Keratinocyte (primary cell): ENCODE results near the gene ERBB4. TPM values are rescaled to one million over a fixed set of nuclear protein-coding genes. Genes with fewer than 3 reads are reported as not detected.

ENCODE experiments used
- DNase-seq: peaks from one replicate; pipeline ENCODE4 v3.0.0-alpha.2; 2011; ENCODE audit warnings: low read depth, missing footprints, low spot score
- FAIRE-seq: peaks from 2 replicates; lab custom pipeline; 2011; peaks lifted over from hg19 to GRCh38; lab: Jason Lieb, UNC
- H2AFZ ChIP-seq: 2 replicates; pipeline ENCODE4 v1.6.0; 2012; ENCODE audit warnings: low read length, control low read depth, inconsistent platforms; ENCODE audit not compliant: control insufficient read depth
- H3K27ac ChIP-seq: 2 replicates; pipeline ENCODE4 v1.5.1; 2011; ENCODE audit warnings: low read length; ENCODE audit not compliant: control insufficient read depth, insufficient read depth
- H3K27me3 ChIP-seq: 3 replicates; pipeline ENCODE4 v1.6.0; 2011; ENCODE audit warnings: low read length; ENCODE audit not compliant: control insufficient read depth, insufficient read depth; ENCODE audit errors: extremely low read depth
- H3K36me3 ChIP-seq, 2 experiments: 2 replicates in 1 of 2; 3 replicates in 1 of 2; pipeline ENCODE4 v1.5.1; 2011; ENCODE audit warnings: low read length in 2 of 2, mild to moderate bottlenecking in 1 of 2; ENCODE audit not compliant: control insufficient read depth in 2 of 2, insufficient read depth in 2 of 2; ENCODE audit errors: extremely low read depth in 1 of 2
- H3K4me1 ChIP-seq: 3 replicates; pipeline ENCODE4 v1.5.1; 2011; ENCODE audit warnings: low read length; ENCODE audit not compliant: control insufficient read depth, insufficient read depth; ENCODE audit errors: extremely low read depth
- H3K4me2 ChIP-seq: 3 replicates; pipeline ENCODE4 v1.6.0; 2011; ENCODE audit warnings: low read depth, low read length; ENCODE audit not compliant: control insufficient read depth, insufficient read depth; ENCODE audit errors: extremely low read depth
- H3K4me3 ChIP-seq, 3 experiments: fragments of 200-600 bp in 1 of 3; sonication (generic) in 1 of 3; 2 replicates in 2 of 3; 3 replicates in 1 of 3; pipeline ENCODE4 v1.5.1; 2011 to 2016; ENCODE audit warnings: low read length in 3 of 3, mild to moderate bottlenecking in 3 of 3, control low read depth in 2 of 3, inconsistent platforms in 1 of 3, low read depth in 1 of 3, mixed read lengths in 1 of 3, mixed run types in 1 of 3, moderate library complexity in 1 of 3; ENCODE audit not compliant: control insufficient read depth in 2 of 3, insufficient read depth in 2 of 3; ENCODE audit errors: extremely low read depth in 1 of 3
- H3K79me2 ChIP-seq: 2 replicates; pipeline ENCODE4 v1.6.0; 2012; ENCODE audit warnings: low read length; ENCODE audit not compliant: control insufficient read depth, insufficient read depth
- H3K9ac ChIP-seq: 3 replicates; pipeline ENCODE4 v1.6.0; 2011; ENCODE audit warnings: low read length; ENCODE audit not compliant: control insufficient read depth, insufficient read depth; ENCODE audit errors: extremely low read depth
- H3K9me1 ChIP-seq: 3 replicates; pipeline ENCODE4 v1.6.0; 2011; ENCODE audit warnings: low read length; ENCODE audit not compliant: control insufficient read depth, insufficient read depth; ENCODE audit errors: extremely low read depth
- H3K9me3 ChIP-seq: 2 replicates; pipeline ENCODE4 v1.5.1; 2012; ENCODE audit warnings: low read depth, low read length; ENCODE audit not compliant: control insufficient read depth
- H4K20me1 ChIP-seq: 3 replicates; pipeline ENCODE4 v1.6.0; 2011; ENCODE audit warnings: low read length; ENCODE audit not compliant: control insufficient read depth, insufficient read depth; ENCODE audit errors: extremely low read depth
- CTCF ChIP-seq, 3 experiments: IDR thresholded peaks in 1 of 3; conservative IDR thresholded peaks in 1 of 3; optimal IDR thresholded peaks in 1 of 3; 2 replicates in 2 of 3; 3 replicates in 1 of 3; pipeline versions ENCODE3 to v1.5.1; 2011; ENCODE audit warnings: low read length in 3 of 3, mild to moderate bottlenecking in 3 of 3, moderate library complexity in 2 of 3, control low read depth in 1 of 3, inconsistent platforms in 1 of 3; ENCODE audit not compliant: insufficient read depth in 2 of 3; ENCODE audit errors: extremely low read depth in 1 of 3
- EZH2 ChIP-seq: IDR thresholded peaks from one replicate; pipeline ENCODE4 v1.6.1; 2012; ENCODE audit warnings: inconsistent platforms, mild to moderate bottlenecking, low read length, moderate library complexity
- dilution Hi-C: fragments of 300-500 bp; cut with MboI; formaldehyde crosslinking; loops from one replicate; pipeline ENCODE4 v1.7.0; 2020; ENCODE audit warnings: low sequenced_read_pairs; ENCODE audit not compliant: extremely low pct_ligation_motif_present
- polyA plus RNA-seq, 5 experiments: library from polyadenylated mRNA; depleted of rRNA in 3 of 5; stranded (reverse) in 3 of 5; stranded (forward) in 1 of 5; unstranded in 1 of 5; fragments of >200 nt; gene quantifications; 1 replicate in 1 of 5; 2 replicates in 3 of 5; 3 replicates in 1 of 5; pipeline versions ENCODE4 v1.2.1 to v1.2.3, GENCODE V29; 2011 to 2012; ENCODE audit warnings: missing spikeins in 2 of 5, low read depth in 1 of 5, low replicate concordance in 1 of 5

The ERBB4 gene
- polyA plus RNA-seq, 1 donor (not counting 4 experiments of a cell fraction or from before 2014, with no cell fraction given) = 0.01 TPM

GRCh38 chr2:212265777-212266176 lies 272.8 kb downstream of the ERBB4 start:
- H3K36me3 ChIP-seq = no peaks in the 10 kb centered on the region
- no peaks in the 10 kb centered on the region for H3K79me2 ChIP-seq
- H3K27ac ChIP-seq = no peak overlapping the region
- no peak overlapping the region for H3K4me3 ChIP-seq
- FAIRE-seq (no peak), DNase-seq (no peak)
- H3K4me1 ChIP-seq = no peaks in the 10 kb centered on the region
- H3K4me2 ChIP-seq = no peak overlapping the region
- no peak overlapping the region for H3K9ac ChIP-seq
- no peaks in the 10 kb centered on the region for H3K9me3 ChIP-seq
- dilution Hi-C loops = no loop called here
- no peaks in the 10 kb centered on the region for H3K9me1 ChIP-seq
- no peaks in the 10 kb centered on the region for H3K27me3 ChIP-seq
- no peaks in the 10 kb centered on the region for H4K20me1 ChIP-seq
- no peak overlapping the region for H2AFZ ChIP-seq
- TF ChIP-seq EZH2 (no peak), CTCF (optimal IDR thresholded peaks at IDR 0.05 in 1 of 3, IDR thresholded peaks at IDR 0.05 in 1 of 3, conservative IDR thresholded peaks at IDR 0.05 in 1 of 3; ENCODE audit: extremely low read depth in 1 of 3, insufficient read depth in 2 of 3, low read length in 3 of 3) (no peak)

- no peak for FAIRE-seq
Observed at GRCh38 chr2:212264187-212264586, 274.4 kb downstream of the ERBB4 start.

More at GRCh38 chr2:212264187-212264586, 274.4 kb downstream of the ERBB4 start:
- no peak for DNase-seq
- no peaks in the 10 kb centered on the region for H3K27me3 ChIP-seq
- no peaks in the 10 kb centered on the region for H3K79me2 ChIP-seq
- H3K27ac ChIP-seq = no peak overlapping the region
- H3K9me1 ChIP-seq = no peaks in the 10 kb centered on the region
- H3K9ac ChIP-seq = no peak overlapping the region
- dilution Hi-C loops = no loop called here
- H2AFZ ChIP-seq = no peak overlapping the region
- H4K20me1 ChIP-seq = no peaks in the 10 kb centered on the region
- H3K9me3 ChIP-seq = no peaks in the 10 kb centered on the region
- no peak overlapping the region for H3K4me2 ChIP-seq
- TF ChIP-seq EZH2 (no peak), CTCF (optimal IDR thresholded peaks at IDR 0.05 in 1 of 3, IDR thresholded peaks at IDR 0.05 in 1 of 3, conservative IDR thresholded peaks at IDR 0.05 in 1 of 3; ENCODE audit: extremely low read depth in 1 of 3, insufficient read depth in 2 of 3, low read length in 3 of 3) (no peak)
- H3K4me1 ChIP-seq = no peaks in the 10 kb centered on the region
- no peaks in the 10 kb centered on the region for H3K36me3 ChIP-seq
- H3K4me3 ChIP-seq = no peak overlapping the region
